ENCODE measurements around the gene PPIL6.
"Not testable (repeated sequence)": the region's sequence is repeated elsewhere in the genome, so short reads cannot be mapped to it uniquely, and the experiment has no call there.

PPIL6 gene

GRCh38 chr6:109466212-109466923 is 25.9 kb upstream of the PPIL6 start:
- DNase-seq (ENCODE audit: low read depth, low spot score) = no peak

- no peak for DNase-seq (ENCODE audit: low read depth, low spot score)
Measured at GRCh38 chr6:109465772-109466171, 25.3 kb upstream of the PPIL6 start.

GRCh38 chr6:109461733-109462526 is 21.5 kb upstream of the PPIL6 start:
- DNase-seq (ENCODE audit: low read depth, low spot score) = no peak

- DNase-seq (ENCODE audit: low read depth, low spot score) = not testable (repeated sequence)
Measured at GRCh38 chr6:109461205-109461604, 20.8 kb upstream of the PPIL6 start.

GRCh38 chr6:109460161-109460829 is 19.9 kb upstream of the PPIL6 start:
- no peak for DNase-seq (ENCODE audit: low read depth, low spot score)

GRCh38 chr6:109458774-109459531 is 18.5 kb upstream of the PPIL6 start:
- DNase-seq (ENCODE audit: low read depth, low spot score) = no peak

- DNase-seq (ENCODE audit: low read depth, low spot score) = no peak
Measured at GRCh38 chr6:109457562-109457996, 17.2 kb upstream of the PPIL6 start.

- DNase-seq (ENCODE audit: low read depth, low spot score) = no peak
Measured at GRCh38 chr6:109456710-109457561, 16.5 kb upstream of the PPIL6 start.

- DNase-seq (ENCODE audit: low read depth, low spot score) = no peak
Measured at GRCh38 chr6:109456111-109456583, 15.7 kb upstream of the PPIL6 start.

GRCh38 chr6:109455437-109456110 is 15.1 kb upstream of the PPIL6 start, which contains the start of gene MICAL1:
Gene MICAL1, minus strand, starts transcription at chr6:109455772. Its CDS starts 1,576 bp downstream, at chr6:109454196.
- no peak for DNase-seq (ENCODE audit: low read depth, low spot score)

- DNase-seq (ENCODE audit: low read depth, low spot score) = no peak
Measured at GRCh38 chr6:109454496-109455436, 14.3 kb upstream of the PPIL6 start.

GRCh38 chr6:109453594-109454495 is 13.4 kb upstream of the PPIL6 start:
- no peak for DNase-seq (ENCODE audit: low read depth, low spot score)

GRCh38 chr6:109453156-109453555 is 12.7 kb upstream of the PPIL6 start:
- no peak for DNase-seq (ENCODE audit: low read depth, low spot score)

- no peak for DNase-seq (ENCODE audit: low read depth, low spot score)
Measured at GRCh38 chr6:109452181-109452580, 11.8 kb upstream of the PPIL6 start.

- DNase-seq (ENCODE audit: low read depth, low spot score) = no peak
Measured at GRCh38 chr6:109451376-109451775, 10.9 kb upstream of the PPIL6 start.

- DNase-seq (ENCODE audit: low read depth, low spot score) = no peak
Measured at GRCh38 chr6:109450801-109451200, 10.4 kb upstream of the PPIL6 start.

- no peak for DNase-seq (ENCODE audit: low read depth, low spot score)
Measured at GRCh38 chr6:109449795-109450673, 9.6 kb upstream of the PPIL6 start.

Data from brain pericyte (primary cell).